CD8-positive, alpha-beta memory T cell (primary cell): ENCODE measurements around the gene CD200R1. TPM values are rescaled to one million over a fixed set of nuclear protein-coding genes. Genes with fewer than 3 reads are reported as not detected.

Source experiments
- CTCF ChIA-PET: fragments of 350-600 bp; sonication (Branson Sonifier 250); formaldehyde crosslinking; loops from one replicate; lab custom pipeline; 2021; ENCODE audit warnings: antibody characterized with exemption; lab: Charles Lee
- POLR2A ChIA-PET: fragments of 350-600 bp; sonication (Branson Sonifier 250); formaldehyde crosslinking; loops from one replicate; lab custom pipeline; 2021; ENCODE audit warnings: antibody characterized with exemption; lab: Charles Lee
- DNase-seq, 5 donors: peaks; one replicate each; pipeline versions ENCODE4 v3.0.0 to v3.0.0-alpha.2; 2020 to 2022; ENCODE audit warnings: mixed read lengths in 1 of 5
- H3K27ac ChIP-seq: one replicate; pipeline ENCODE4 v1.7.0; 2013; ENCODE audit warnings: low read depth, mild to moderate bottlenecking, low read length, moderate library complexity
- H3K27me3 ChIP-seq: 2 replicates; pipeline ENCODE4 v1.7.0; 2013; ENCODE audit warnings: low read length, mild to moderate bottlenecking; ENCODE audit not compliant: insufficient read depth, poor library complexity, severe bottlenecking
- H3K36me3 ChIP-seq: 2 replicates; pipeline ENCODE4 v1.7.0; 2013; ENCODE audit warnings: mild to moderate bottlenecking, low read length, moderate library complexity; ENCODE audit not compliant: insufficient read depth
- H3K4me1 ChIP-seq: 2 replicates; pipeline ENCODE4 v1.7.0; 2013; ENCODE audit warnings: mild to moderate bottlenecking, low read length, moderate library complexity; ENCODE audit not compliant: insufficient read depth
- H3K4me3 ChIP-seq: 2 replicates; pipeline ENCODE4 v1.7.0; 2013; ENCODE audit warnings: mild to moderate bottlenecking, low read length
- H3K9me3 ChIP-seq: 2 replicates; pipeline ENCODE4 v1.7.0; 2013; ENCODE audit warnings: mild to moderate bottlenecking, low read length
- H3K27ac Mint-ChIP-seq, 8 donors: one replicate each; pipeline ENCODE4 v1.8.0; 2020 to 2021; ENCODE audit warnings: mixed read lengths in 8 of 8, mild to moderate bottlenecking in 6 of 8, inconsistent platforms in 3 of 8, moderate library complexity in 3 of 8
- H3K27me3 Mint-ChIP-seq, 2 donors: one replicate each; pipeline ENCODE4 v1.8.0; 2020 to 2021; ENCODE audit warnings: mixed read lengths in 2 of 2, mild to moderate bottlenecking in 1 of 2, moderate library complexity in 1 of 2
- H3K36me3 Mint-ChIP-seq, 3 donors: one replicate each; pipeline ENCODE4 v1.8.0; 2020 to 2021; ENCODE audit warnings: mixed read lengths in 3 of 3, inconsistent platforms in 1 of 3, mild to moderate bottlenecking in 1 of 3
- H3K4me1 Mint-ChIP-seq, 3 donors: one replicate each; pipeline ENCODE4 v1.8.0; 2020 to 2021; ENCODE audit warnings: mixed read lengths in 3 of 3, inconsistent platforms in 1 of 3, mild to moderate bottlenecking in 1 of 3
- H3K4me3 Mint-ChIP-seq, 7 donors: one replicate each; pipeline ENCODE4 v1.8.0; 2020 to 2021; ENCODE audit warnings: mixed read lengths in 7 of 7, mild to moderate bottlenecking in 6 of 7, moderate library complexity in 4 of 7, inconsistent platforms in 2 of 7
- H3K9me3 Mint-ChIP-seq, 5 donors: one replicate each; pipeline ENCODE4 v1.8.0; 2020 to 2022; ENCODE audit warnings: mixed read lengths in 5 of 5, mild to moderate bottlenecking in 3 of 5, moderate library complexity in 2 of 5, inconsistent platforms in 1 of 5
- polyA plus RNA-seq: library from polyadenylated mRNA; unstranded; fragments of 300-500 nt; fragmentation: Illumina TruSeq; gene quantifications from one replicate; pipeline ENCODE4 v1.2.3, GENCODE V29; 2021
- total RNA-seq, 2 experiments: library from RNA; stranded (reverse); gene quantifications; one replicate each; pipeline ENCODE4 v1.2.3, GENCODE V29; 2021

The CD200R1 gene
- total and polyA plus RNA-seq, 3 experiments from 2014 or later = 3.5 to 14.3 (median 3.5) TPM

GRCh38 chr3:112884678-112885290 lies 90.1 kb downstream of the CD200R1 start:
- POLR2A ChIA-PET = no interaction called here
- no peaks in the 10 kb centered on the region for H3K9me3 ChIP-seq
- Mint-ChIP-seq H3K4me1 (no peaks in the 10 kb centered on the region), H3K4me3 (no peak overlapping the region), H3K27me3 (peaks cover 2 to 16% of the 10 kb centered on the region in 2 donors), H3K27ac (no peak overlapping the region), H3K36me3 (peaks cover 0 to 3% (median 2%) of the 10 kb centered on the region in 3 donors), H3K9me3 (no peaks in the 10 kb centered on the region)
- no peaks in the 10 kb centered on the region for H3K27me3 ChIP-seq
- no peaks in the 10 kb centered on the region for H3K4me1 ChIP-seq
- no peaks in the 10 kb centered on the region for H3K36me3 ChIP-seq
- DNase-seq = no peak
- H3K27ac ChIP-seq = no peak overlapping the region
- CTCF ChIA-PET = no interaction called here
- H3K4me3 ChIP-seq = no peak overlapping the region

GRCh38 chr3:112881891-112882290 lies 93.0 kb downstream of the CD200R1 start:
- H3K27me3 ChIP-seq = no peaks in the 10 kb centered on the region
- H3K9me3 ChIP-seq = no peaks in the 10 kb centered on the region
- no peaks in the 10 kb centered on the region for H3K4me1 ChIP-seq
- Mint-ChIP-seq H3K27ac (no peak overlapping the region), H3K4me1 (no peaks in the 10 kb centered on the region), H3K27me3 (peaks cover 2 to 8% of the 10 kb centered on the region in 2 donors), H3K36me3 (peaks cover 0 to 2% (median 0%) of the 10 kb centered on the region in 3 donors), H3K9me3 (no peaks in the 10 kb centered on the region), H3K4me3 (no peak overlapping the region)
- DNase-seq = no peak
- no peaks in the 10 kb centered on the region for H3K36me3 ChIP-seq
- H3K27ac ChIP-seq = no peak overlapping the region
- ChIA-PET POLR2A (no interaction called here), CTCF (no interaction called here)
- H3K4me3 ChIP-seq = no peak overlapping the region

- Histone ChIP-seq H3K27ac (no peak overlapping the region), H3K27me3 (no peaks in the 10 kb centered on the region), H3K4me3 (no peak overlapping the region), H3K4me1 (no peaks in the 10 kb centered on the region), H3K9me3 (no peaks in the 10 kb centered on the region), H3K36me3 (no peaks in the 10 kb centered on the region)
- Mint-ChIP-seq H3K27me3 (no peaks in the 10 kb centered on the region), H3K27ac (no peak overlapping the region), H3K9me3 (peaks cover 7 to 14% (median 9%) of the 10 kb centered on the region in 5 donors), H3K4me3 (no peak overlapping the region), H3K36me3 (peaks cover 3 to 10% (median 8%) of the 10 kb centered on the region in 3 donors), H3K4me1 (peaks cover 0 to 3% (median 3%) of the 10 kb centered on the region in 3 donors)
- CTCF ChIA-PET = no interaction called here
- no peak for DNase-seq
- POLR2A ChIA-PET = no interaction called here
Measured at GRCh38 chr3:112875561-112875960, 99.3 kb downstream of the CD200R1 start.

- Histone ChIP-seq H3K4me1 (no peaks in the 10 kb centered on the region), H3K27me3 (no peaks in the 10 kb centered on the region), H3K9me3 (no peaks in the 10 kb centered on the region), H3K4me3 (no peak overlapping the region), H3K27ac (no peak overlapping the region), H3K36me3 (no peaks in the 10 kb centered on the region)
- no peak overlapping the region for H3K27ac Mint-ChIP-seq
- peaks cover 0 to 3% (median 3%) of the 10 kb centered on the region in 3 donors for H3K4me1 Mint-ChIP-seq
- ChIA-PET CTCF (no interaction called here), POLR2A (no interaction called here)
- H3K9me3 Mint-ChIP-seq = peaks cover 15 to 22% (median 18%) of the 10 kb centered on the region in 5 donors
- H3K36me3 Mint-ChIP-seq = peaks cover 3 to 19% (median 13%) of the 10 kb centered on the region in 3 donors
- peaks cover 0 to 2% of the 10 kb centered on the region in 2 donors for H3K27me3 Mint-ChIP-seq
- no peak overlapping the region for H3K4me3 Mint-ChIP-seq
- DNase-seq = no peak
Measured at GRCh38 chr3:112874725-112875124, 100.2 kb downstream of the CD200R1 start.

GRCh38 chr3:112873632-112874031 lies 101.3 kb downstream of the CD200R1 start:
- Histone ChIP-seq H3K4me1 (no peaks in the 10 kb centered on the region), H3K27me3 (no peaks in the 10 kb centered on the region), H3K27ac (no peak overlapping the region), H3K9me3 (no peaks in the 10 kb centered on the region), H3K4me3 (no peak overlapping the region), H3K36me3 (no peaks in the 10 kb centered on the region)
- Mint-ChIP-seq H3K4me3 (no peak overlapping the region), H3K4me1 (peaks cover 0 to 3% (median 3%) of the 10 kb centered on the region in 3 donors), H3K9me3 (peaks cover 21 to 27% (median 23%) of the 10 kb centered on the region in 5 donors), H3K27me3 (peaks cover 0 to 2% of the 10 kb centered on the region in 2 donors), H3K27ac (peak overlapping the region in 1 of 8 donors; percentile 30), H3K36me3 (peaks cover 3 to 23% (median 11%) of the 10 kb centered on the region in 3 donors)
- ChIA-PET CTCF (no interaction called here), POLR2A (no interaction called here)
- no peak for DNase-seq

GRCh38 chr3:112871735-112872134 lies 103.2 kb downstream of the CD200R1 start:
- CTCF ChIA-PET = no interaction called here
- Histone ChIP-seq H3K36me3 (no peaks in the 10 kb centered on the region), H3K9me3 (no peaks in the 10 kb centered on the region), H3K27me3 (no peaks in the 10 kb centered on the region), H3K4me3 (no peak overlapping the region), H3K27ac (no peak overlapping the region), H3K4me1 (no peaks in the 10 kb centered on the region)
- POLR2A ChIA-PET = no interaction called here
- Mint-ChIP-seq H3K27me3 (peaks cover 0 to 2% of the 10 kb centered on the region in 2 donors), H3K36me3 (peaks cover 3 to 30% (median 13%) of the 10 kb centered on the region in 3 donors), H3K4me3 (no peak overlapping the region), H3K4me1 (peaks cover 0 to 3% (median 3%) of the 10 kb centered on the region in 3 donors), H3K9me3 (peaks cover 21 to 30% (median 27%) of the 10 kb centered on the region in 5 donors), H3K27ac (no peak overlapping the region)
- no peak for DNase-seq

Other genes starting within 250 kb of the CD200R1 start
- not detected for gene CD200R1L, start 128.2 kb downstream of the CD200R1 start, total RNA-seq
- gene CD200R1L, start 128.2 kb downstream of the CD200R1 start, polyA plus RNA-seq = not detected
- gene GTPBP8, start 15.9 kb upstream of the CD200R1 start, total RNA-seq = 10 to 100 TPM; 29.3 to 29.4 TPM
- 23.9 TPM for gene GTPBP8, start 15.9 kb upstream of the CD200R1 start, polyA plus RNA-seq
- not detected for gene BOC, start 236.5 kb upstream of the CD200R1 start, total RNA-seq
- not detected for gene BOC, start 236.5 kb upstream of the CD200R1 start, polyA plus RNA-seq